C4-2B (cell line): ENCODE measurements around the gene CACNB2.

ENCODE experiments used
- H3K27ac ChIP-seq: fragments of 450-650 bp; 2 replicates; pipeline ENCODE4 v1.5.1; 2017
- ZFX ChIP-seq: fragments of 450-650 bp; IDR thresholded peaks from 2 replicates; pipeline ENCODE4 v1.6.1; 2017
- TF ChIP-seq, protein P1 (sequence below): fragments of 450-650 bp; conservative IDR thresholded peaks from 2 replicates; pipeline ENCODE4 v1.5.1; 2017; ENCODE audit warnings: mild to moderate bottlenecking

Gene CACNB2

GRCh38 chr10:18554479-18554878 lies 414.3 kb downstream of the CACNB2 start:
- no peak for TF ChIP-seq ZFX
- TF ChIP-seq, protein P1, sequence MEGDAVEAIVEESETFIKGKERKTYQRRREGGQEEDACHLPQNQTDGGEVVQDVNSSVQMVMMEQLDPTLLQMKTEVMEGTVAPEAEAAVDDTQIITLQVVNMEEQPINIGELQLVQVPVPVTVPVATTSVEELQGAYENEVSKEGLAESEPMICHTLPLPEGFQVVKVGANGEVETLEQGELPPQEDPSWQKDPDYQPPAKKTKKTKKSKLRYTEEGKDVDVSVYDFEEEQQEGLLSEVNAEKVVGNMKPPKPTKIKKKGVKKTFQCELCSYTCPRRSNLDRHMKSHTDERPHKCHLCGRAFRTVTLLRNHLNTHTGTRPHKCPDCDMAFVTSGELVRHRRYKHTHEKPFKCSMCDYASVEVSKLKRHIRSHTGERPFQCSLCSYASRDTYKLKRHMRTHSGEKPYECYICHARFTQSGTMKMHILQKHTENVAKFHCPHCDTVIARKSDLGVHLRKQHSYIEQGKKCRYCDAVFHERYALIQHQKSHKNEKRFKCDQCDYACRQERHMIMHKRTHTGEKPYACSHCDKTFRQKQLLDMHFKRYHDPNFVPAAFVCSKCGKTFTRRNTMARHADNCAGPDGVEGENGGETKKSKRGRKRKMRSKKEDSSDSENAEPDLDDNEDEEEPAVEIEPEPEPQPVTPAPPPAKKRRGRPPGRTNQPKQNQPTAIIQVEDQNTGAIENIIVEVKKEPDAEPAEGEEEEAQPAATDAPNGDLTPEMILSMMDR, result no peak
- no peak overlapping the region for H3K27ac ChIP-seq

DNA sequence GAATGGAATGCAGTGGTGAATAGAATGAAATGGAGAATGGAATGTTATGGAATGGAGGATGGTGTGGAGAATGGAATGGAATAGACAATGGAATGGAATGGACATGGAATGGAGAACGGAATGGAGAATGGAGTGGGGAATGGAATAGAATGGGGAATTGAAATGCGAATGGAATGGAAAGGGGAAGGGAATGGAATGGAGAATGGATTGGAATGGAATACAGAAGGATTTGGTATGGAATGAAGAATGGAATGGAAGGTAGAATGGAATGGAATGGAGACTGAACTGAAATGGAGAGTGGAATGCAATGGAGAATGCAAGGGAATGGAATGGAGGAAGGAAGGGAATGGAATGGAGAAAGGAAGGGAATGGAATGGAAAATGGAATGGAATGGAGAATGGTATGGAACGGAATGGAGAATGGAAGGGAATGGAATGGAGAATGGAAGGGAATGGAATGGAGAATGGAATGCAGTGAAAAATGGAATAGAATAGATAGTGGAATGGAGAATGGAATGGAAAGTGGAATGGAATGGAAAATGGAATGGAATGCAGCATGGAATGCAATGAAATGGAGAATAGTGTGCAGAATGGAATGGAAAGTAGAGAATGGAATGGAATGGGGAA lies 416.4 kb downstream of the CACNB2 start:
- no peak overlapping the region for H3K27ac ChIP-seq
- TF ChIP-seq, protein P1, result no peak
- TF ChIP-seq ZFX, result no peak

DNA sequence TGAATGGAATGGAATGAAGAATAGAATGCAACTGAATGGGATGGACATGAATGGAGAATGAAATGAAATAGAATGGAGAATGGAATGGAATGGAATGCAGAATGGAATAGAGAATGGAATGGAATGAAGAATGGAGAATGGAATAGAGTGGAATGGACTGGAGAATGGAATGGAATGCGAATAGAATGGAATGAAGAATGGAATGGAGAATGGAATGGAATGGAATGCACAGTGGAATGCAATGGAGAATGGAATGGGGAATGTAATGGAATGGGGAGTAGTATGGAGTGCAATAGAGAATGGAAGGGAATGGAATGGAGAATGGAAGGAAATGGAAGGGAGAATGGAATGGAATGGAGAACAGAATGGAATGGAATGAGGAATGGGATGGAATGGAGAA lies 417.7 kb downstream of the CACNB2 start:
- H3K27ac ChIP-seq, result no peak overlapping the region
- no peak for TF ChIP-seq ZFX
- TF ChIP-seq, protein P1, result no peak

DNA sequence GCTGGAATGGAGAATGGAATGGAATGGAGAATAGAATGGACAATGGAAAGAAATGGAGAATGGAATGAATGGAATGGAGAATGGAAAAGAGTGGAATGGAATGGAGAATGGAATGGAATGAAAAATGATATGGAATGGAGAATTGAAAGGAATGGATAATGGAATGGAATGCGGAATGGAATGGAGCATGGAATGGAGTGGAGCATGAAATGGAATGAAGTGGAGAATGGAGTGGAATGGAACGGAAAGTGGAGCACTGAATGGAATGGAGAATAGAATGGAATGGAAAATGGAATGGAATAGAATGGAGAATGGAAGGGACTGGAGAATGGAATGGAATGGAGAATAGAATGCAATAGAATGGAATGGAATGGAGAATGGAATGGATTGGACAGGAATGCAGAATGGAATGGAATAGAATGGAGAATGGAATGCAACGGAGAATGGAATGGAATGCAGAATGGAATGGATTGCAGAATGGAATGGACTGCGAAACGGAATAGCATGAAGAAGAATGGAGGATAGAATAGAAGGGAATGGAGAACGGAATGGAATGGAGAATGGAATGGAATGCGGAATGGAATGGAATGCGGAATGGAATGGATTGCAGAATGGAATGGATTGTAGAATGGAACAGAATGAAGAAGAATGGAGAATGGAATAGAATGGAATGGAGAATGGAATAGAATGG lies 421.8 kb downstream of the CACNB2 start:
- no peak for TF ChIP-seq ZFX
- TF ChIP-seq, protein P1, result no peak
- no peak overlapping the region for H3K27ac ChIP-seq

DNA sequence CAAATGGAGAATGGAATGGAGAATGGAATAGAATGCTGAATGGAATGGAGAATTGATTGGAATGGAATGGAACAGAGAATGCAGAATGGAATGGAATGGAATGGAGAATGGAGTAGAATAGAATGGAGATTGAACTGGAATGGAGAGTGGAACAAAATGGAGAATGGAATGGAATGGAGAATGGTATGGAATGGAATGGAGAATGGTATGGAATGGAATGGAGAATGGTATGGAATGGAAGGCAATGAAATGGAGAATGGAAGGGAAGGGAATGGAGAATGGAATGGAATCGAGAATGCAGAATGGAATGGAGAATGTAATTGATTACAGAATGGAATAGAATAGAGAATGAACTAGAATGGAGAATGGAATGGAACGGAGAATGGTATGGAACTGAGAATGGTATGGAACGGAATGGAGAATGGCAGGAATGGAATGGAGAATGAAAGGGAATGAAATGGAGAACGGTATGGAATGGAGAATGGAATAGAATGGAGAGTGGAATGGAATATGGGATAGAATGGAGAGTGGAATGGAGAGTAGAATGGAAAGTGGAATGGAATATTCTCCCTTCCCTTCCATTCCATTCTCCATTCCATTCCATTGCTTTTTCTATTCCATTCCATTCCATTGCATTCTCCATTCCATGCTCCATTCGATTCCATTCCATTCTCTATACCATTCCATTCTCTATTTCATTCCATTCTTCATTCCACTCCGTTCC lies 422.9 kb downstream of the CACNB2 start:
- TF ChIP-seq, protein P1, result no peak
- no peak for TF ChIP-seq ZFX
- H3K27ac ChIP-seq, result no peak overlapping the region

DNA sequence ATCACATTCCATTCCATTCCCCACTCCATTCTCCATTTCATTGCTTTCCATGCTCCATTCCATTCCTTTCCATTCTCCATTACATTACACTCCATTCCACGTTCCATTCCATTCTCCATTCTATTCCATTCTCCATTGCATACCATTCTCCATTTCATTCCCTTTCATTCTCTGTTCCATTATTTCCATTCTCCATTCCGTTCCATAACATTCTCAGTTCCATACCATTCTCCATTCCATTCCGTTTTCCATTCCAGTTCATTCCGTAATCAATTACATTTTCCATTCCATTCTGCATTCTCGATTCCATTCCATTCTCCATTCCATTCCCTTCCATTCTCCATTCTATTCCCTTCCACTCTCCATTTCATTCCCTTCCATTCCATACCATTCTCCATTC lies 424.8 kb downstream of the CACNB2 start:
- no peak overlapping the region for H3K27ac ChIP-seq
- TF ChIP-seq, protein P1, result no peak
- TF ChIP-seq ZFX, result no peak

DNA sequence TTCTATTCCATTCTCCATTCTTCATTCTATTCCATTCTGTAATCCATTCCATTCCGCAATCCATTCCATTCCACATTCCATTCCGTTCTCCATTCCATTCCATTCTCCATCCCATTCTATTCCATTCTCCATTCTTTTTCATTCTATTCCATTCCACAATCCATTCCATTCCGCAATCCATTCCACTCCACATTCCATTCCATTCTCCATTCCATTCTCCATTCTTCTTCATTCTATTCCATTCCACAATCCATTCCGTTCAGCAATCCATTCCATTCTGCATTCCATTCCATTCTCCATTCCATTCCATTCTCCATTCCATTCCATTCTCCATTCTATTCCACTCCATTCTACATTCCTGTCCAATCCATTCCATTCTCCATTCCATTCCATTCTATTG lies 426.0 kb downstream of the CACNB2 start:
- H3K27ac ChIP-seq, result no peak overlapping the region
- TF ChIP-seq ZFX, result no peak
- TF ChIP-seq, protein P1, result no peak
